Activated naive CD4-positive, alpha-beta T cell treated with anti-CD3 and anti-CD28 coated beads, Interleukin-2, amount 50 U/mL, for 72 hours (primary cell): ENCODE measurements around the gene LIPE. TPM values are rescaled to one million over a fixed set of nuclear protein-coding genes. Genes with fewer than 3 reads are reported as not detected.
A peak's percentile ranks its signal among the peaks of the same experiment; 100 is the strongest.

Source experiments
- ATAC-seq, 2 donors: fragments of 150-1000 bp; cut with Tn5 transposase; 2 replicates each; pipeline ENCODE4 v1.10.0; 2021; ENCODE audit warnings: mild to moderate bottlenecking in 2 of 2, moderate library complexity in 2 of 2
- DNase-seq, 2 donors: peaks; one replicate each; pipeline ENCODE4 v3.0.0; 2021 to 2022; ENCODE audit warnings: low spot score in 2 of 2
- H3K27ac Mint-ChIP-seq, 2 donors: one replicate each; pipeline ENCODE4 v1.8.0; 2022; ENCODE audit warnings: mild to moderate bottlenecking in 2 of 2, mixed read lengths in 2 of 2
- H3K36me3 Mint-ChIP-seq, 2 donors: one replicate each; pipeline ENCODE4 v1.8.0; 2022; ENCODE audit warnings: mixed read lengths in 2 of 2
- H3K9me3 Mint-ChIP-seq, 2 donors: one replicate each; pipeline ENCODE4 v1.8.0; 2022; ENCODE audit warnings: mixed read lengths in 2 of 2
- total RNA-seq, 2 donors: library from RNA; stranded (reverse); gene quantifications; one replicate each; pipeline ENCODE4 v1.2.3, GENCODE V29; 2022

Gene LIPE
- total RNA-seq, 2 donors from 2014 or later, result 13.6 to 27.0 TPM

DNA sequence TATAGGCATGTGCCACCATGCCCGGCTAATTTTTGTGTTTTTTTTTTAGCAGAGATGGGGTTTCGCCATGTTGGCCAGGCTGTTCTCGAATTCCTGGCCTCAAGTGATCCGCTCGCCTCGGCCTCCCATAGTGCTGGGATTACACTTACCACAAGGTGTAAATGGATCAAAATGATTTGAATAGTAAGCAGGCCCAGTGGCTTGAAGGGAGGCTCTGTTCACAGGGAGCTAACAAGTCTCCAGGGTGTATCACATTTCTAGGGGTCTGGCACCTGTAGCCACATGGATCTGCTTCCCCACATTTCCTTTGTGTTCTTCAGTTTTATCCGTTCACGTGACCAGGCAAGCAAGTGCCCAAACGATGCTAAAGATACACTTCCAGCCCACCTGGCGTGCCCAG lies 23.6 kb downstream of the LIPE start:
- Mint-ChIP-seq H3K36me3 (peaks cover 0 to 6% of the 10 kb centered on the region in 2 donors), H3K9me3 (no peaks in the 10 kb centered on the region), H3K27ac (no peak overlapping the region)
- no peak for ATAC-seq
- no peak for DNase-seq

GRCh38 chr19:42402376-42403116 lies 24.6 kb downstream of the LIPE start:
- H3K9me3 Mint-ChIP-seq, result no peaks in the 10 kb centered on the region
- DNase-seq, result no peak
- H3K27ac Mint-ChIP-seq, result peak overlapping the region in 1 of 2 donors; percentile 55

DNA sequence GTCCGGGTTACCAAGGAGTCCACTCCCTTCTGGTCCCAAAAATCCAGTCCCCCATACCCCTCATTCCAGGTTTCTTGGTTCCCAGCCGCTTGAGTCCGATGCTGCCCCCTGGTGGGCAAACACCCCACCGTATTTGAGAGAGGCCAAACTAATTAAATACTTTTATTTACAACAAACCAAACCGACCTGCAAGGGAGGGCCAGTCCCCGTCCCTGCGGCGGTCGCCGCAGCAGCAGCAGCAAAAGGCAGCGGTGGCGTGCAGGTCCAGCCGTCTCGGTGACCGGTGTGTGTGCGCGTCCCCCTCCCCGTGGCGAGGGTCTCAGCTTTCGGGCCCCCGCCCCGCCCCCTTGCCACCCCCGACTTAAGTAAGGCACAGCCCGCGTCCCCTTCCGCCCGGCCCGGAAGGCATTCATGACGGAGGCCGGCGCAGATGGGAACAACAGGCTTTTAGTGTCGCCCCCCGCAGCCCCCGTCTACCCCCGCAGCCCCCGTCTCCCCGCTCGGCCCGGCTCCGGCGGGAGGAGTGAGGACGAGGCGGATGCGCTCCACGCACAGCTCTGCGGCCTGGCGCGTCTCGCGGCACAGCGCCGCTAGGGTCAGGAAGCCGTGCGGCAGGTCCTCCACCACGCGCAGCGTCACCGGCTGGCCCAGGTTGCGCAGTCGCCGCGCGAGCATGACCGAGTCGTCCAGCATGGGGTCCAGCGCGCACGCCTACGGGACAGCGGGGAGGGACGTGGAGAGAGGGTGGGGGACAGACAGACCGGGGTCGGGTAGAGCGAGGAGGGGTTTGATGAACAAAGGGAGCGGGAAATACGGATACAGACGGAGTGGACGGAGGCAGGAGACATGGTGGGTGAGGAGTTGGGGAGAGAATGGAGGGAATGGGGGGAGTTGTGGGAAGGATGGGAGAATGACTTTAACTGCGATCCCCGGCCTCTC lies 25.6 kb downstream of the LIPE start:
- DNase-seq, result peak; percentile 72 to 79
- ATAC-seq, result peak; percentile 52 to 54
- peak overlapping the region; percentile 55 to 88 for H3K27ac Mint-ChIP-seq

More at GRCh38 chr19:42402376-42403116, 24.6 kb downstream of the LIPE start:
- ATAC-seq, result no peak
- peaks cover 0 to 6% of the 10 kb centered on the region in 2 donors for H3K36me3 Mint-ChIP-seq

DNA sequence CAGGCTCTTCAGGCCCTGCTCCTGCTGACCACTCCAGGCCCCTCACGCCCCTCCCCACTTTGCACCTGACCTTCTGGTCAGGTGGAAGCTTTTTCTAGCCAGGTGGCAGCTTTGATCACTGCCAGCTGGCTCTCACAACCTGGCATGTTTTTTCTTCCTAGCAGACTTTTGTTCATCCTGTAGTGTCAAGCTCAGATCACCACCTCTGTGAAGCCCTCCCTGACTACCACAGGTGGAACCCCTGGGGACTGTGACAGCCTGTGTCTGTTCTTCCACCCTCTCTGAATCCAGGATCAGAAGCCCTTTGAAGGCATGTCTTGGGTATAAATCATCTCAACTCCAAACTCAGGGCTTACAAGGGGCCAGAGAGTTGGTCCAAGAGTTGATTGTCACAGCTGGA lies 26.8 kb downstream of the LIPE start:
- Mint-ChIP-seq H3K9me3 (no peaks in the 10 kb centered on the region), H3K27ac (no peak overlapping the region), H3K36me3 (peaks cover 0 to 6% of the 10 kb centered on the region in 2 donors)
- DNase-seq (no peak), ATAC-seq (no peak)

More for the DNA sequence above, 25.6 kb downstream of the LIPE start:
- H3K9me3 Mint-ChIP-seq, result no peaks in the 10 kb centered on the region
- H3K36me3 Mint-ChIP-seq, result peaks cover 0 to 6% of the 10 kb centered on the region in 2 donors

GRCh38 chr19:42397263-42398166 lies 29.7 kb downstream of the LIPE start:
- Mint-ChIP-seq H3K9me3 (no peaks in the 10 kb centered on the region), H3K36me3 (peaks cover 0 to 6% of the 10 kb centered on the region in 2 donors), H3K27ac (peak overlapping the region; percentile 93 to 98)
- DNase-seq (no peak), ATAC-seq (peak in 1 of 2 donors; percentile 28)

- peak; percentile 98 for ATAC-seq
- H3K9me3 Mint-ChIP-seq, result no peaks in the 10 kb centered on the region
- DNase-seq, result peak; percentile 100
- H3K36me3 Mint-ChIP-seq, result peaks cover 0 to 6% of the 10 kb centered on the region in 2 donors
- H3K27ac Mint-ChIP-seq, result peak overlapping the region; percentile 93 to 98
Measured at GRCh38 chr19:42396381-42397262, 30.6 kb downstream of the LIPE start.

DNA sequence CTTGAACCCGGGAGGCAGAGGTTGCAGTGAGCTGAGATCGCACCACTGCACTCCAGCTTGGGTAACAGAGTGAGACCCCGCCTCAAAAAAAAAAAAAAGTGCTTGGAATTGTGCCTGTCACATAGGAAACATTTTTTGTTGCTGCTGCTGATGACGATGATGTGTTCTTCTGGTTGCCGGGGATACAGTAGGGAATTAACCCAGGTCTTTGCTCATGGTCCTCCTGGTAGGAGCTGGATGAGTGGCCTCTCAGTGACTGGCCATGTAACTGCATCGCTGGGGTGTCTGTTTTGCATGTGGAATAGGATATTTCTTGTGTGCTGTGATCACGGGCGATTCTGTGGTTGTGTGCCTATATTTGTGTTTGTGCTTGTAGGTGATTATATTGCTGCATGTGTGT lies 32.4 kb downstream of the LIPE start:
- DNase-seq, result no peak
- Mint-ChIP-seq H3K9me3 (no peaks in the 10 kb centered on the region), H3K36me3 (no peaks in the 10 kb centered on the region), H3K27ac (peak overlapping the region in 1 of 2 donors; percentile 69)
- no peak for ATAC-seq

DNA sequence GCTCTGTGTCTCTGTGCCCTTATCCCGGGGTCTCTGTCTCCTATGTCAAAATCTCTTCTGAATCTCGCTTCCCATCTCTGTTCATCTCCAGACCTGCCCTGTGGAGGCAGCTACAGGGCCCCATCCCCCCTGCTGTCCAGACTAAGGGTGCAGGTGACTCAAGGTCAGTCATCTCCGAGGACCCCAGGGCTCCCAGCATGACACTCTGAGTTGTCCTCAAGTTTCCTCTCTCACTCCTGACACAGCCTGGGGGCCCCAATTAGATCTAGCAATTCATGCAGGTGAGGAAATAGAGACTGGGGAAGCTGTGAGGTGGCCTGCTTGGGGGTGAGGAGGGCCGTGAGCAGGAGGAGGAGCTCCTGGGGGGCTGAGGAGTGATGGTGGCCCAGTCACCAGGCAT lies 35.0 kb downstream of the LIPE start:
- Mint-ChIP-seq H3K36me3 (no peaks in the 10 kb centered on the region), H3K9me3 (no peaks in the 10 kb centered on the region)
- ATAC-seq, result no peak

DNA sequence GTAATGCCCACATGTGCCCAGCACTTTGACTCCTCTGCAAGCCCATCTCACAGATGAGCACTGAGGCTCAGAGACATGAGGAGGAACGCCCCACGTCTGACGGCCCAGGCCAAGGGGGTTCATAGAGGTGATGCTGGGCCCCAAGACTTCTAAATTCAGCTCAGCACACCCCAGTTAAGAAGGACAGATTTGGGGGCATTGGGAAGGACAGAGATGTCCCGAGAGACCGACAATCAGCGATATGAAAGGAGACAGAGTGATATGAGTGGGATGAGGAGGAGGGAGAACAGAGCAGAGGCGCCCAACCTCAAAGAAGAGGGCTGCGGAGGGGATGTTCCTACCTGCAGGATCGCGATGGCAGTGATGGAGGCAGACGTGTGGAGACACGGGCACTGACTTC lies 37.3 kb downstream of the LIPE start, which contains the start of gene CNFN:
Gene CNFN, minus strand, starts transcription at position 399 of the 400 bp plus-strand sequence. CDS start 1,260 bp downstream, outside the sequence.
- Mint-ChIP-seq H3K9me3 (no peaks in the 10 kb centered on the region), H3K27ac (no peak within 1 kb of the TSS), H3K36me3 (no peaks in the 10 kb centered on the region)
- ATAC-seq (no peak), DNase-seq (no peak)

More for the DNA sequence above, 35.0 kb downstream of the LIPE start:
- no peak for DNase-seq
- H3K27ac Mint-ChIP-seq, result no peak overlapping the region

- no peaks in the 10 kb centered on the region for H3K36me3 Mint-ChIP-seq
- no peak overlapping the region for H3K27ac Mint-ChIP-seq
- H3K9me3 Mint-ChIP-seq, result no peaks in the 10 kb centered on the region
- no peak for ATAC-seq
- DNase-seq, result no peak
Measured at GRCh38 chr19:42388851-42389489, 38.2 kb downstream of the LIPE start.

DNA sequence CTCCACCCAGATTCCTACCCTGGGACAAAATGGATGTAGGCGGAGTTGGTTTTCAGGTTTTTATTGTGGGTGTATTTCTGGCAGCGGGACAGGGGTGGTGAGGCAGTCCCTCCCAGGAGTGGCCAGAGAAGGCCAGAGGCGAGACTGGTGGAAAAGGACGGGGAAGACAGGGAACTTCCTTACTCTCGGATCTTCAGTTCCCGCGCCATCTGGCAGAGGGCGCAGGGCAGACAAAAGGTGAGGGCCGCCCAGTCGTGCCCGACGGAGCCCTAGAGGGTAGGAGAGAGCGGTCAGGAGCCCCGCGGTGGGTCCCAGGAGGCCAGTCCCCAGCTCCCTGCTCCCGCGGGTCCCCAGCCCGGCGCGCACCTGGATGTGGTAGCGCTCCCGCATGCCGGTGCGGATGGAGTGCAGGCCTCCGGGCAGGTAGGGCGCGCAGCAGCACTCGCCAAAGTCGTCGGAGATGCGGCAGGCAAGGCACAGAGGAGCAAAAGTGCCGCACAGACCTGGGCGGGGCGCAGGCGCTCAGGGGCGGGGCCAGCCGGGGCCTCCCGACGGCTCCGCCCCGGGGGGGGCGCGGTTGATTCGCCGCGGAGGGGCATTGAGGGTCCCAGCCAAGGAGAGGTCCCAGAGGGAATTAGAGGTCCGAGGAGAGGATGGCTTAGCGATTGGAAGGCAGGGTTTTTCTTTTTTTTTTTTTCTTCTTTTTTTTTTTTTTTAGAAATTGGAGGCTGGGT lies 40.0 kb downstream of the LIPE start:
- peak; percentile 71 to 78 for DNase-seq
- Mint-ChIP-seq H3K27ac (peak overlapping the region in 1 of 2 donors; percentile 39), H3K9me3 (no peaks in the 10 kb centered on the region), H3K36me3 (no peaks in the 10 kb centered on the region)
- ATAC-seq, result peak; percentile 93 to 96

DNA sequence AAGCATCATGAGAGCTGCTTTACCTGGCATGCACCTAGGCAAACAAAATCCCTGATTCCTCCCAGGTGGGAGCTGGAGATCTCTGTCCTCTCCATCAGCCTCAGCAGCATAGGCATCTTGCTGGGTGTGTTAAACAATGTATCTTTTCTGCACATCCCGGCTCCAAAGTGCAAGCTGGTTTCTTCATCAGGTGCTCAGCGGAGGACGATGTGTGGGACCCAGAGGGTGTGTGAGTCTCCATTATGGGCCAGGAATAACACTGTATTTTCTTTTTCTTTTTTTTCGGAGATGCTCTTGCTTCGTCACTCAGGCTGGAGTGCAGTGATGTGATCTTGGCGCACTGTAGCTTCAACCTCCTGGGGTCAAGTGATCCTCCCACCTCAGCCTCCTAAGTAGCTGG lies 47.0 kb downstream of the LIPE start:
- Mint-ChIP-seq H3K27ac (no peak overlapping the region), H3K36me3 (no peaks in the 10 kb centered on the region), H3K9me3 (no peaks in the 10 kb centered on the region)
- DNase-seq, result no peak
- no peak for ATAC-seq

DNA sequence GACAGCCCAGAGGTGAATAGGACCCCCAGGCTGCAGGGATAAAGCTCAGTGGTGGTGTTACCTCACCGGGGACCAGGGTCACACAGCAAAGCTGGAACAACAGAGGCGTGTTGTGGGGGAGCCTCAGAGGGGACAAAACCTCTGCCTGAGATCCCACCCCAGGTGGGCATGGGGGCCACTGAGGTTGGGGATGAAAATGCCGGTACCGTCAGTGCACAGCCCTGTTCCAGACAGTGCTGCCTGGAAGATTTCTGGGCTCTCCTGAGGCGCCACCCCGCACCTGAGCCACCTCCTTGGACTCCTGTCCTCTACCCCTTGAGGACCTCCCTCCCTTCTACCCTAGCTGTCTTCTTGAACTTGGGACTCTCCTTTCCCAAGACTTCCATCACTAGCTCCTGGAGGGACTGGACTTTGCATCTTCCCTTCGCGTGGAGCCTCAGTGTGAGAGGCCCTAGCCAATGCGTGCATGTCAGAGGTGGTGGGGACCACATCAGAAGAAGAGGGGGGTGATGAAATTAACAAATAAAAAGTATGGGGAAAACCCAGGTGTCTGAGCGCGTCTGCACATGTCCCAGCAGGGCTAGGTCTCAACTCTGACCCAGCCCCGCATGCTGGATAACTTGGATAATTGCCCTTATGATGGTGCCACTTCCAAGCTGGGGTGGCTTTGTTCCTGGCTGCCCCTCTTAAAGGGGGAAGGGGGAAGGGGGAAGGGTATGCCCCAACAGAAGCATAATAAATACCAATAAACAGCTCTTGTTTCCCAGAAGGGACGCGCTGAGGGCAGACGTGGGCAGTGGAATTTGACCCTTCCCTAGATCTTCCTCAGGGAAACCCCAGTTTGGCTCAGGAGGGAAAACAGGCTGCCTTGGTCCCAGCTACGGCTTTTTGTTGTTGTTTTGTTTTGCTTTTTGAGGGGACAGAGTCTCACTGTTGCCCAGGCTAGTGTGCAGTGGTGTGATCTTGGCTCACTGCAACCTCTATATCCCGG lies 48.7 kb downstream of the LIPE start:
- H3K27ac Mint-ChIP-seq, result peak overlapping the region in 1 of 2 donors; percentile 42
- H3K36me3 Mint-ChIP-seq, result no peaks in the 10 kb centered on the region
- ATAC-seq, result peak; percentile 52 to 81
- H3K9me3 Mint-ChIP-seq, result no peaks in the 10 kb centered on the region
- DNase-seq, result no peak
